GM10248 (cell line): ENCODE results near the gene MPC1L.
"Not testable (repeated sequence)": the region's sequence is repeated elsewhere in the genome, so short reads cannot be mapped to it uniquely, and the experiment has no call there.

Experiments used
- CTCF ChIA-PET: fragments of 300-600 bp; sonication (Branson Sonifier 250); formaldehyde crosslinking; extraction: SDS; loops from one replicate; lab custom pipeline; 2021; ENCODE audit warnings: antibody characterized with exemption; lab: Yijun Ruan, JAX
- POLR2A ChIA-PET: fragments of 350-650 bp; sonication (Branson Sonifier 250); formaldehyde crosslinking; extraction: SDS; loops from one replicate; lab custom pipeline; 2020; ENCODE audit warnings: antibody characterized with exemption; lab: Yijun Ruan, JAX
- DNase-seq: peaks from one replicate; pipeline ENCODE4 v3.0.0; 2012; ENCODE audit errors: extremely low spot score
- TF ChIP-seq, protein P1 (sequence below): IDR thresholded peaks from 2 replicates; pipeline ENCODE4 v1.5.1; 2012; ENCODE audit warnings: mild to moderate bottlenecking, low read depth; ENCODE audit errors: extremely low read depth, missing control alignments, control extremely low read depth

Gene MPC1L

DNA sequence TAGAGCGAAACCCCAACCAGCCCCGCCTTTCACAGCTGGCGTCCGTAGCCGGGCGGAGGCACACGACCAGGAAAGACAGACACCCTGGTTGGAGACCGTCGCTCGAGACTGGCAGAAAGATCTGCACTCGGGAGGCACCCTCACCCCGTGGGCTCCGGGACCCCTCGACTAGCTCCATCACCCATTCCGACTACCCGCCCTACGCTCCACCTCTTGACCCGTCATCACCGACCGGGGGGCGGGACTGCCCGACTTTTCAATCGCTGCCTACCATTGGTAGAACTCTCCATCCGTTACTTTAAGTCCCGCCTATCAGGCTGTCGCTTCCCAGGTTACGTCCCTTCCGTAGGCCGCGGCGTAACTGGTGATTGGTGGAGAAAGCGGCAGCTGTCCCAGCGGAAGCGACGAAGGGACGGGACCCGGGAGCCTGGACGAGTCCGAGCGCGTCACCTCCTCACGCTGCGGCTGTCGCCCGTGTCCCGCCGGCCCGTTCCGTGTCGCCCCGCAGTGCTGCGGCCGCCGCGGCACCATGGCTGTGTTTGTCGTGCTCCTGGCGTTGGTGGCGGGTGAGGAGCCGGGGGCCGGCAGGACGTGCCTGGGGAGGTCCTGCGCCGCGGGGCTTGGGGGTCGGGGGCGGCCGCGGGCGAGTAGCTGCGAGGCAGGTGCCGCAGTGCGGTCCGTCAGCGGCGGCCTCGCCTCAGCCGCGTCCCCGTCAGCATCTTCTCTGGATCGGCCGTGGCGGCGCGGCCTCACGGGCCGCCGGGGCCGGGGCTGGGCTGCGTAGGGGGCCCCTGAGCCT is 42.5 kb upstream of the MPC1L start, which contains the start of gene ATP6AP2:
ATP6AP2 (plus strand) TSS at position 434 of the 799 bp plus-strand sequence; CDS start at position 530, 96 bp downstream.
- POLR2A ChIA-PET, result no interaction called here
- CTCF ChIA-PET, result interaction anchor here (0.8 to 1.2 kb wide), 2 partner anchors 9 to 36 kb away, joined by 4 to 5 read pairs; no protein-coding TSS in a partner anchor
- TF ChIP-seq, protein P1, sequence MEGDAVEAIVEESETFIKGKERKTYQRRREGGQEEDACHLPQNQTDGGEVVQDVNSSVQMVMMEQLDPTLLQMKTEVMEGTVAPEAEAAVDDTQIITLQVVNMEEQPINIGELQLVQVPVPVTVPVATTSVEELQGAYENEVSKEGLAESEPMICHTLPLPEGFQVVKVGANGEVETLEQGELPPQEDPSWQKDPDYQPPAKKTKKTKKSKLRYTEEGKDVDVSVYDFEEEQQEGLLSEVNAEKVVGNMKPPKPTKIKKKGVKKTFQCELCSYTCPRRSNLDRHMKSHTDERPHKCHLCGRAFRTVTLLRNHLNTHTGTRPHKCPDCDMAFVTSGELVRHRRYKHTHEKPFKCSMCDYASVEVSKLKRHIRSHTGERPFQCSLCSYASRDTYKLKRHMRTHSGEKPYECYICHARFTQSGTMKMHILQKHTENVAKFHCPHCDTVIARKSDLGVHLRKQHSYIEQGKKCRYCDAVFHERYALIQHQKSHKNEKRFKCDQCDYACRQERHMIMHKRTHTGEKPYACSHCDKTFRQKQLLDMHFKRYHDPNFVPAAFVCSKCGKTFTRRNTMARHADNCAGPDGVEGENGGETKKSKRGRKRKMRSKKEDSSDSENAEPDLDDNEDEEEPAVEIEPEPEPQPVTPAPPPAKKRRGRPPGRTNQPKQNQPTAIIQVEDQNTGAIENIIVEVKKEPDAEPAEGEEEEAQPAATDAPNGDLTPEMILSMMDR, result no peak
- DNase-seq, result peak; percentile 87

DNA sequence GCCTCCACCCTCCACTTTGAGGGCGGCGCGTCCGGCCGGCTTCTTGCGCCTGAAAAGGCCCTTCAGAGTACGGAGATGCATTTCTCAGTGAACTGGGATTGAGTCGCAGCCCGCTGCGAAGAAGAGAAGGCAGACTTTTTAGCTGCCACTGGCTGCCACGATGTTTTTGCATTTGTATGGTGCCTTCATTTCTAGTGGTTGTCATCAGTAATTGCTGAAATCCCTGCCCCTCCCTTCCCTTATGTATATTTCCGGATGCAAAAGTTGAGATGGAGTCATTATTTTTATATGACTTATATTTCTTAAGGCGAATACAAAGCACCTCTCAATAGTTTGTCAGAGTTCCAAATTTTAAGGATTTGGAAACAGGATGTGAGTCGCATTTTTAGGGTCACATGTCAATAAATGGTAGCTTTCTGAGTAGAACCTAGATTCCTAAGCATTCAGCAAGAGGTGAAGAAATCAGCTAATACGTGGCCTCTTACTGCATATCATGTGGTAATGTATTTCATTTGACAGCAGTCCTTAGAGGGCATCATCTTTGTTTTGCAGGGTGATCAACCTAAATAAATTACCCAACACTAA is 41.8 kb upstream of the MPC1L start:
- ChIA-PET POLR2A (no interaction called here), CTCF (interaction anchor here (0.8 kb wide), 1 partner anchor 10 kb away, joined by 4 read pairs; no protein-coding TSS in a partner anchor)
- DNase-seq, result no peak
- TF ChIP-seq, protein P1, result no peak

DNA sequence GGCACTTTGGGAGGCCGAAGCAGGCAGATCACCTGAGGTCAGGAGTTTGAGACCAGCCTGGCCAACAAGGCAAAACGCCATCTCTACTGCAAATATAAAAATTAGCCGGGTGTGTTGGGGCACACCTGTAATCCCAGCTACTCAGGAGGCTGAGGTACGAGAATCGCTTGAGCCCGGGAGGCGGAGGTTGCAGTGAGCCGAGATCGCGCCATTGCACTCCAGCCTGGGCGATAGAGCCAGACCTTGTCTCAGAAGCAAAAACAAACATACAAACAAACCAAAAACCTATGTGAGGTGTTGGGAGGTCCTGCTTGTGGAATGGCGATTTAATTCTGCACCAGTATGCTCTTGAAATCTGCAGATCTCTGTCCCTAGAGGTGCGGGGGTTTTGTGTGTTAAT is 41.0 kb upstream of the MPC1L start:
- DNase-seq, POLR2A ChIA-PET, CTCF ChIA-PET: not testable (repeated sequence)

DNA sequence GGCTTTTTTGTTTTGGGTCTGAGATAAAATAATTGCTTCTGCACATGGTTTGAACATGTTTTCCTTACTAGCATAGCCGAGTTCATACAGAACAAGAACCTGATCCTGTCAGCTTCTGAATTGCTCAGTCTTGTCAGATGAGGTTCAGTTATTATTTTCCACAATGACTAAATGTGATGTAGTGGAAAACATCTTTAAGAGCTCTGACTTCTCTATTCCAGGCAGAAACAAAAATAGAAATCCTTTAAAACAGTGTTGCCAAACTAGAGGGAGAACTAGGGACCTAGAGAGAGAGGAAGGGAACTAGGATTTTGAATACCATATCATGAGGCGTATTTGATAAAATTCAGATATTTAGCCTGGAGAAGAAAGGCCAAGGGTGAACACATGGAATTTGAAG is 40.4 kb upstream of the MPC1L start:
- TF ChIP-seq, protein P1, result no peak
- CTCF ChIA-PET, result no interaction called here
- no peak for DNase-seq
- POLR2A ChIA-PET, result no interaction called here

DNA sequence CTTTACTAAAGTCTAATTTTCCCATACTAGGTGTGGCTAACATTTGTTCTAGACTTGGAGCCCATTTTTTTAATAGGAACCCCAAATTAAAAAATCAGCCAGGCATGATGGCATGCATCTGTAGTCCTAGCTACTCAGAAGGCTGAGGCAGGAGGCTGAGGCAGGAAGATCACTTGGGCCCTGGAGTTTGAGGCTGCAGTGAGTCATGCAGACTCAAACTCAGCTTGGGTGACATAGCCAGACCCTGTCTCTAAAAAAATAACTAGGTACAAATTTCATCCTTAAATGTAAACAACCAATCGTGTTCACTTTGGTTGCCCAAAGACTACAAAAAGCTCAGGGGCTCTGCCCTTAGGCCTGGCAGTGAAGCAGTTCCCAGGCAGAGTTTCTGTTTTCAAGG is 35.6 kb upstream of the MPC1L start:
- DNase-seq, POLR2A ChIA-PET: not testable (repeated sequence)
- CTCF ChIA-PET, result interaction anchor here (1.0 kb wide), 1 partner anchor 16 kb away, joined by 4 read pairs; no protein-coding TSS in a partner anchor

DNA sequence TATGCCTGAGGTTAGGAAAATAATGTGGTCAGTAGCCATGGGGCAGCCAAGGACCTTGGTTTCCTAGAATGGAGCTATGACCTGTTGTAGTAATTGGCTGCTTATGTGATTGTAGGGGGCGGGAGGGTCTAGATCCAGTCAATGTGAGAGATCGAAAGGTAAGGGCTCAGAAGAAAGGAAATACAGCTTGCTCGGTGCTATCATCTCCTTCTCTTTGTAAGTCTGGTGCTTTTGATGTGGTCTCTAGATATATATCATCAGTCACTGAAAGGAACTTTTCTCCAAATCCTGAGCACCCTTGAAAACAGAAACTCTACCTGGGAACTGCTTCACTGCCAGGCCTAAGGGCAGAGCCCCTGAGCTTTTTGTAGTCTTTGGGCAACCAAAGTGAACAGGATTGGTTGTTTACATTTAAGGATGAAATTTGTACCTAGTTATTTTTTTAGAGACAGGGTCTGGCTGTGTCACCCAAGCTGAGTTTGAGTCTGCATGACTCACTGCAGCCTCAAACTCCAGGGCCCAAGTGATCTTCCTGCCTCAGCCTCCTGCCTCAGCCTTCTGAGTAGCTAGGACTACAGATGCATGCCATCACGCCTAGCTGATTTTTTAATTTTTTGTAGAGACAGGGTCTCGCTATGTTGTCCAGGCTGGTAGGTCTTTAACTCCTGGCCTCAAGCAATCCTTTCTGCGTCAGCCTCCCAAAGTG is 33.5 kb upstream of the MPC1L start:
- POLR2A ChIA-PET, CTCF ChIA-PET, DNase-seq: not testable (repeated sequence)

GRCh38 chrX:40603446-40603845 is 19.8 kb upstream of the MPC1L start:
- POLR2A ChIA-PET, result no interaction called here
- CTCF ChIA-PET, result interaction anchor here (1.0 to 2.2 kb wide), 3 partner anchors 14 to 60 kb away, joined by 3 to 6 read pairs (median 4); no protein-coding TSS in a partner anchor
- no peak for DNase-seq
- TF ChIP-seq, protein P1, result no peak

DNA sequence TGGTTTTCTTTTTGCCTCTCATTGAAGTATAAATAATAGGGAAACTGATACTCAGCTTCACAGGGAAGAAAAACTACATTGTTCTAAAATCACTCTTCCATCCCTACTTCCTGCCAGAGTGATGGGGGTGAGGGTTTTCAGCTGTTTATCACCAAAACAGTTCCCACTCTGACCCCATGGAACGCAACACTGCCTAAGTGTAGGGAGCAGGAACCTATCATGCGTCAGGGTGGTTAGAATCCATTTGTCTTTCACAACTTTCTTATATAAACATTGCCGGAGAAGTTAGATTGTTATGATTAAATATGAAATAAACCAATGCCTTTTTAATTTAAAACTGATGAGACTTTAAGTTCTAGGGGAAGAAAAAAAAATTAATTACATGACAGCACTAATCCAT is 15.8 kb upstream of the MPC1L start:
- TF ChIP-seq, protein P1, result no peak
- ChIA-PET CTCF (interaction anchor here (1.6 kb wide), 1 partner anchor 63 kb away, joined by 3 read pairs; no protein-coding TSS in a partner anchor), POLR2A (no interaction called here)
- no peak for DNase-seq
